Keratinocyte (primary cell): ENCODE results near the gene CPA5.

Experiments
- CTCF ChIP-seq, 3 experiments: IDR thresholded peaks in 1 of 3; conservative IDR thresholded peaks in 1 of 3; optimal IDR thresholded peaks in 1 of 3; 2 replicates in 2 of 3; 3 replicates in 1 of 3; pipeline versions ENCODE3 to v1.5.1; 2011; ENCODE audit warnings: low read length in 3 of 3, mild to moderate bottlenecking in 3 of 3, moderate library complexity in 2 of 3, control low read depth in 1 of 3, inconsistent platforms in 1 of 3; ENCODE audit not compliant: insufficient read depth in 2 of 3; ENCODE audit errors: extremely low read depth in 1 of 3
- EZH2 ChIP-seq: IDR thresholded peaks from one replicate; pipeline ENCODE4 v1.6.1; 2012; ENCODE audit warnings: inconsistent platforms, mild to moderate bottlenecking, low read length, moderate library complexity

GRCh38 chr7:130314305-130314704 lies 30.3 kb upstream of the CPA5 start:
- TF ChIP-seq CTCF (optimal IDR thresholded peaks at IDR 0.05 in 1 of 3, IDR thresholded peaks at IDR 0.05 in 1 of 3, conservative IDR thresholded peaks at IDR 0.05 in 1 of 3; ENCODE audit: extremely low read depth in 1 of 3, insufficient read depth in 2 of 3, low read length in 3 of 3) (no peak), EZH2 (no peak)
